ENCODE measurements around the gene AMFR.
"Not testable (repeated sequence)": the region's sequence is repeated elsewhere in the genome, so short reads cannot be mapped to it uniquely, and the experiment has no call there.

Gene AMFR

GRCh38 chr16:56389554-56389953 lies 35.8 kb downstream of the AMFR start:
- FAIRE-seq (no peak), DNase-seq (ENCODE audit: insufficient read length, low spot score) (no peak)
- TF ChIP-seq CTCF (IDR thresholded peaks at IDR 0.05; ENCODE audit: insufficient read depth, missing control alignments): no peak

- TF ChIP-seq CTCF (IDR thresholded peaks at IDR 0.05; ENCODE audit: insufficient read depth, missing control alignments): no peak
- no peak for FAIRE-seq
- no peak for DNase-seq (ENCODE audit: insufficient read length, low spot score)
Measured at GRCh38 chr16:56388209-56388608, 37.1 kb downstream of the AMFR start.

- no peak for TF ChIP-seq CTCF (IDR thresholded peaks at IDR 0.05; ENCODE audit: insufficient read depth, missing control alignments)
- DNase-seq (ENCODE audit: insufficient read length, low spot score): no peak
- no peak for FAIRE-seq
Measured at GRCh38 chr16:56387396-56387795, 37.9 kb downstream of the AMFR start.

- DNase-seq (ENCODE audit: insufficient read length, low spot score) (no peak), FAIRE-seq (no peak)
- no peak for TF ChIP-seq CTCF (IDR thresholded peaks at IDR 0.05; ENCODE audit: insufficient read depth, missing control alignments)
Measured at GRCh38 chr16:56384074-56384721, 41.1 kb downstream of the AMFR start.

GRCh38 chr16:56382901-56383355 lies 42.4 kb downstream of the AMFR start:
- FAIRE-seq: no peak
- DNase-seq (ENCODE audit: insufficient read length, low spot score): no peak
- TF ChIP-seq CTCF (IDR thresholded peaks at IDR 0.05; ENCODE audit: insufficient read depth, missing control alignments): no peak

GRCh38 chr16:56382459-56382858 lies 42.9 kb downstream of the AMFR start:
- TF ChIP-seq CTCF (IDR thresholded peaks at IDR 0.05; ENCODE audit: insufficient read depth, missing control alignments): no peak
- no peak for DNase-seq (ENCODE audit: insufficient read length, low spot score)
- FAIRE-seq: no peak

GRCh38 chr16:56380778-56381485 lies 44.4 kb downstream of the AMFR start:
- not testable (repeated sequence) for DNase-seq (ENCODE audit: insufficient read length, low spot score); FAIRE-seq

GRCh38 chr16:56379044-56379443 lies 46.3 kb downstream of the AMFR start:
- not testable (repeated sequence) for DNase-seq (ENCODE audit: insufficient read length, low spot score); FAIRE-seq

GRCh38 chr16:56375792-56376191 lies 49.6 kb downstream of the AMFR start:
- DNase-seq (ENCODE audit: insufficient read length, low spot score); FAIRE-seq: not testable (repeated sequence)
